SH-SY5Y (cell line): Measurements from ENCODE around the gene BPIFB4.

Experiments used
- GATA2 ChIP-seq: IDR thresholded peaks from 2 replicates; pipeline ENCODE4 v1.6.1; 2011; ENCODE audit warnings: mild to moderate bottlenecking, low read depth, low read length
- GATA3 ChIP-seq: IDR thresholded peaks from 2 replicates; pipeline ENCODE4 v1.6.1; 2011; ENCODE audit warnings: low read depth, mild to moderate bottlenecking, low read length, moderate library complexity

GRCh38 chr20:33059741-33060390 is 19.6 kb upstream of the BPIFB4 start:
- TF ChIP-seq GATA3 (no peak), GATA2 (no peak)
